ENCODE data around the gene DAGLB. TPM values are rescaled to one million over a fixed set of nuclear protein-coding genes. Genes with fewer than 3 reads are reported as not detected.
A peak's percentile ranks its signal among the peaks of the same experiment; 100 is the strongest.

DAGLB gene
- polyA plus RNA-seq, 3 donors = 15.2 to 47.0 (median 16.4) TPM

GRCh38 chr7:6389728-6390127, 58.0 kb downstream of the DAGLB start:
- DNase-seq = no peak
- intact Hi-C loops (cut with micrococcal nuclease) = loop anchor here in 1 of 2 donors (5.0 kb wide), 1 partner anchor 48 kb away; no protein-coding TSS in a partner anchor
- no peaks in the 10 kb centered on the region for H3K9me3 ChIP-seq (replicated peaks in 1 of 2; ENCODE audit: control insufficient read depth in 1 of 2, insufficient read depth in 1 of 2, low read length in 2 of 2)
- Mint-ChIP-seq H3K27ac (peak overlapping the region in 1 of 7 donors; percentile 43), H3K9me3 (no peaks in the 10 kb centered on the region), H3K4me1 (peaks cover 54% of the 10 kb centered on the region), H3K4me3 (no peak overlapping the region), H3K36me3 (peaks cover 59 to 72% of the 10 kb centered on the region in 2 donors), H3K27me3 (ENCODE audit: low read depth in 3 of 3) (peaks cover 0 to 2% (median 0%) of the 10 kb centered on the region in 3 donors)
- no peak for TF ChIP-seq CTCF (IDR thresholded peaks at IDR 0.05)
- peak overlapping the region in 1 of 2 donors; percentile 6 for H3K27ac ChIP-seq (ENCODE audit: low read depth in 1 of 2, low read length in 2 of 2)
- WGBS (ENCODE audit: insufficient coverage) = 100% methylated on average over 2 of the region's 2 CpGs
- peaks cover 100% of the 10 kb centered on the region for H3K79me2 ChIP-seq (ENCODE audit: insufficient read depth, low read length)
- H3K36me3 ChIP-seq (replicated peaks in 1 of 2; ENCODE audit: control insufficient read depth in 1 of 2, insufficient read depth in 2 of 2, low read length in 2 of 2) = peaks cover 57 to 62% of the 10 kb centered on the region in 2 donors
- no peaks in the 10 kb centered on the region for H3K27me3 ChIP-seq (ENCODE audit: control insufficient read depth in 2 of 2, insufficient read depth in 2 of 2, low read length in 2 of 2)
- no peak overlapping the region for H2AFZ ChIP-seq (ENCODE audit: insufficient read depth, low read depth, low read length, poor library complexity, severe bottlenecking)
- no peak overlapping the region for H3K4me2 ChIP-seq (replicated peaks; ENCODE audit: extremely low read depth, low read length, poor library complexity, severe bottlenecking)
- H4K20me1 ChIP-seq (ENCODE audit: insufficient read depth, low read length) = peaks cover 100% of the 10 kb centered on the region
- no peak overlapping the region for H3K4me3 ChIP-seq (replicated peaks in 1 of 3; ENCODE audit: low read depth in 2 of 3, low read length in 3 of 3)
- peaks cover 44 to 54% of the 10 kb centered on the region in 2 donors for H3K4me1 ChIP-seq (ENCODE audit: control insufficient read depth in 1 of 2, insufficient read depth in 2 of 2, low read length in 2 of 2)
- H3K9ac ChIP-seq (ENCODE audit: insufficient read depth, low read length, poor library complexity, severe bottlenecking) = no peak overlapping the region

- peaks cover 100% of the 10 kb centered on the region for H4K20me1 ChIP-seq (ENCODE audit: insufficient read depth, low read length)
- H3K9me3 ChIP-seq (replicated peaks in 1 of 2; ENCODE audit: control insufficient read depth in 1 of 2, insufficient read depth in 1 of 2, low read length in 2 of 2) = no peaks in the 10 kb centered on the region
- peaks cover 41 to 57% of the 10 kb centered on the region in 2 donors for H3K36me3 Mint-ChIP-seq
Observed at GRCh38 chr7:6387734-6388294, 59.9 kb downstream of the DAGLB start.

More at GRCh38 chr7:6387734-6388294, 59.9 kb downstream of the DAGLB start:
- TF ChIP-seq CTCF (IDR thresholded peaks at IDR 0.05) = no peak
- intact Hi-C loops (cut with micrococcal nuclease) = no loop called here
- Histone ChIP-seq H3K27ac (ENCODE audit: low read depth in 1 of 2, low read length in 2 of 2) (peak overlapping the region; percentile 10 to 98), H3K4me1 (ENCODE audit: control insufficient read depth in 1 of 2, insufficient read depth in 2 of 2, low read length in 2 of 2) (peaks cover 42 to 54% of the 10 kb centered on the region in 2 donors), H3K4me2 (replicated peaks; ENCODE audit: extremely low read depth, low read length, poor library complexity, severe bottlenecking) (no peak overlapping the region), H3K9ac (ENCODE audit: insufficient read depth, low read length, poor library complexity, severe bottlenecking) (no peak overlapping the region), H3K4me3 (replicated peaks in 1 of 3; ENCODE audit: low read depth in 2 of 3, low read length in 3 of 3) (no peak overlapping the region), H2AFZ (ENCODE audit: insufficient read depth, low read depth, low read length, poor library complexity, severe bottlenecking) (no peak overlapping the region), H3K36me3 (replicated peaks in 1 of 2; ENCODE audit: control insufficient read depth in 1 of 2, insufficient read depth in 2 of 2, low read length in 2 of 2) (peaks cover 46 to 60% of the 10 kb centered on the region in 2 donors), H3K27me3 (ENCODE audit: control insufficient read depth in 2 of 2, insufficient read depth in 2 of 2, low read length in 2 of 2) (no peaks in the 10 kb centered on the region), H3K79me2 (ENCODE audit: insufficient read depth, low read length) (peaks cover 100% of the 10 kb centered on the region)
- Mint-ChIP-seq H3K4me1 (peaks cover 49% of the 10 kb centered on the region), H3K4me3 (no peak overlapping the region), H3K27me3 (ENCODE audit: low read depth in 3 of 3) (peaks cover 0 to 2% (median 0%) of the 10 kb centered on the region in 3 donors), H3K27ac (peak overlapping the region in 5 of 7 donors; percentile 35 to 97 (median 76)), H3K9me3 (no peaks in the 10 kb centered on the region)
- WGBS (ENCODE audit: insufficient coverage) = 97% methylated on average over 3 of the region's 7 CpGs
- no peak for DNase-seq

Measured in CD14-positive monocyte (primary cell).